ENCODE data around the gene ADGRG6. TPM values are rescaled to one million over a fixed set of nuclear protein-coding genes. Genes with fewer than 3 reads are reported as not detected.

ADGRG6 gene
- total and polyA plus RNA-seq, 2 donors (not counting 1 experiment from before 2014, with no cell fraction given) = 0.03 TPM; not detected in 1

GRCh38 chr6:142372348-142372747 is 70.5 kb downstream of the ADGRG6 start:
- no peak overlapping the region for H3K4me3 Mint-ChIP-seq
- Histone ChIP-seq H3K4me2 (replicated peaks; ENCODE audit: low read depth, low read length, poor library complexity, severe bottlenecking) (no peak overlapping the region), H3K36me3 (replicated peaks in 1 of 2; ENCODE audit: control extremely low read depth in 1 of 2, control insufficient read depth in 1 of 2, extremely low read depth in 1 of 2, insufficient read depth in 2 of 2, low read length in 1 of 2) (no peaks in the 10 kb centered on the region), H3K27ac (ENCODE audit: low read length in 2 of 2) (no peak overlapping the region), H3K4me3 (ENCODE audit: control extremely low read depth in 1 of 5, extremely low read depth in 1 of 5, insufficient read depth in 1 of 5, low read depth in 2 of 5, low read length in 4 of 5) (no peak overlapping the region), H4K20me1 (ENCODE audit: control insufficient read depth, insufficient read depth, low read length, poor library complexity, severe bottlenecking) (no peaks in the 10 kb centered on the region), H3K27me3 (replicated peaks in 1 of 4; ENCODE audit: control extremely low read depth in 1 of 4, control insufficient read depth in 3 of 4, insufficient read depth in 4 of 4, low read length in 3 of 4) (no peaks in the 10 kb centered on the region), H3K9ac (ENCODE audit: low read length) (no peak overlapping the region), H3K9me3 (ENCODE audit: control extremely low read depth in 1 of 3, control insufficient read depth in 2 of 3, insufficient read depth in 1 of 3, low read length in 2 of 3) (no peaks in the 10 kb centered on the region), H3K4me1 (ENCODE audit: control insufficient read depth in 2 of 2, insufficient read depth in 2 of 2, low read length in 2 of 2) (no peaks in the 10 kb centered on the region), H3K79me2 (ENCODE audit: control insufficient read depth, insufficient read depth, low read length) (no peaks in the 10 kb centered on the region), H2AFZ (ENCODE audit: insufficient read depth, low read depth, low read length, poor library complexity, severe bottlenecking) (no peak overlapping the region)
- no peak overlapping the region for H3K27ac Mint-ChIP-seq
- DNase-seq (no peak), ATAC-seq (ENCODE audit: low read depth) (no peak)
- peaks cover 4% of the 10 kb centered on the region for H3K27me3 Mint-ChIP-seq
- no CpG with 5 or more reads among the region's 2 CpGs for WGBS (ENCODE audit: insufficient coverage)
- no peaks in the 10 kb centered on the region for H3K9me3 Mint-ChIP-seq (ENCODE audit: insufficient read depth)
- no peak for TF ChIP-seq EZH2 (IDR thresholded peaks at IDR 0.05; ENCODE audit: borderline replicate concordance, insufficient read depth, low read depth, low read length, poor library complexity, severe bottlenecking)
- TF ChIP-seq CTCF (IDR thresholded peaks at IDR 0.05) = no peak
- H3K4me1 Mint-ChIP-seq = no peaks in the 10 kb centered on the region
- ChIA-PET CTCF (no interaction called here), POLR2A (no interaction called here)
- intact Hi-C loops (cut with micrococcal nuclease) = no loop called here

DNA sequence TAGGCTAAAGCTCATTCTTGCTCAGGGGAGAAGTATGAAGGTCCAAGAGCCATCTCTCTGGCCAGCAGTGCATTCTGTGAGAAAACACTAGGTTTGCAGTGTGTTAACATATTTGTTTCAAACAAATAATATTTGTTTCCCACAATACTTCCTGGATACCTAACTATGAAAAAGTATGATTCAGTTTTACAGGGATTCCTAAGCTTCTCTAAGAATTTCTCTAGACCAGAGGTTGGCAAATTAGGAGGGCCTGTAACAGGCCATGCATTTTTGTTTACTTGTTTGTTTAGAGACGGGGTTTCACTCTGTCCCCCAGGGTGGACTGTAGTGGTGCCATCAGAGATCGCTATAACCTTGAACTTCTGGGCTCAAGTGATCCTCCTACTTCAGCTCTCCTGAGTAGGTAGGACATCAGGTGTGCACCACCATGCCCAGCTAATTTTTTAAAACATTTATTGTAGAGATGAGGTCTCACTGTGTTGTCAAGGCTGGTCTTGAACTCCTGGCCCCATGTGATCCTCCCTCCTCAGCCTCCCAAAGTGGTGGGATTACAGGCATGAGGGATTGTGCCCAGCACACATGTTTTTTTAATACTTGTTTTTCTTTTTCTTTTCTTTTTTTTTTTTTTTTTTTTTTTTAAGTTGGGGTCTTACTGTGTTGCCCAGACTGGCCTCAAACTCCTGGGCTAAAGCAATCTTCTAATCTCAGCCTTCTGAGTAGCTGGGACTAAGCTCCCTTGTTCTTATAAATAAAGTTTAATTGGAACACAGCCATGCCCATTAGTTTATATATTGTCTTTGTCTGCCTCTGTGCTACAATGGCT is 71.7 kb downstream of the ADGRG6 start:
- H3K27me3 Mint-ChIP-seq = peaks cover 4% of the 10 kb centered on the region
- H3K9me3 ChIP-seq (ENCODE audit: control extremely low read depth in 1 of 3, control insufficient read depth in 2 of 3, insufficient read depth in 1 of 3, low read length in 2 of 3) = no peaks in the 10 kb centered on the region
- H3K79me2 ChIP-seq (ENCODE audit: control insufficient read depth, insufficient read depth, low read length) = no peaks in the 10 kb centered on the region
- H3K4me2 ChIP-seq (replicated peaks; ENCODE audit: low read depth, low read length, poor library complexity, severe bottlenecking) = no peak overlapping the region
- intact Hi-C loops (cut with micrococcal nuclease) = no loop called here
- no peaks in the 10 kb centered on the region for H3K4me1 ChIP-seq (ENCODE audit: control insufficient read depth in 2 of 2, insufficient read depth in 2 of 2, low read length in 2 of 2)
- no peak overlapping the region for H3K27ac ChIP-seq (ENCODE audit: low read length in 2 of 2)
- DNase-seq (no peak), ATAC-seq (ENCODE audit: low read depth) (no peak)
- no peaks in the 10 kb centered on the region for H3K36me3 ChIP-seq (replicated peaks in 1 of 2; ENCODE audit: control extremely low read depth in 1 of 2, control insufficient read depth in 1 of 2, extremely low read depth in 1 of 2, insufficient read depth in 2 of 2, low read length in 1 of 2)
- H3K9me3 Mint-ChIP-seq (ENCODE audit: insufficient read depth) = no peaks in the 10 kb centered on the region
- no peaks in the 10 kb centered on the region for H3K4me1 Mint-ChIP-seq
- no peak overlapping the region for H3K4me3 Mint-ChIP-seq
- no peaks in the 10 kb centered on the region for H3K27me3 ChIP-seq (replicated peaks in 1 of 4; ENCODE audit: control extremely low read depth in 1 of 4, control insufficient read depth in 3 of 4, insufficient read depth in 4 of 4, low read length in 3 of 4)
- H2AFZ ChIP-seq (ENCODE audit: insufficient read depth, low read depth, low read length, poor library complexity, severe bottlenecking) = no peak overlapping the region
- H3K4me3 ChIP-seq (ENCODE audit: control extremely low read depth in 1 of 5, extremely low read depth in 1 of 5, insufficient read depth in 1 of 5, low read depth in 2 of 5, low read length in 4 of 5) = no peak overlapping the region
- no peak overlapping the region for H3K27ac Mint-ChIP-seq
- CTCF ChIA-PET = no interaction called here
- H3K9ac ChIP-seq (ENCODE audit: low read length) = no peak overlapping the region
- TF ChIP-seq CTCF (IDR thresholded peaks at IDR 0.05) (no peak), EZH2 (IDR thresholded peaks at IDR 0.05; ENCODE audit: borderline replicate concordance, insufficient read depth, low read depth, low read length, poor library complexity, severe bottlenecking) (no peak)
- 63% methylated on average over 1 of the region's 2 CpGs for WGBS (ENCODE audit: insufficient coverage)
- POLR2A ChIA-PET = no interaction called here
- H4K20me1 ChIP-seq (ENCODE audit: control insufficient read depth, insufficient read depth, low read length, poor library complexity, severe bottlenecking) = no peaks in the 10 kb centered on the region

All from B cell (primary cell).